GM23338 (cell line): Measurements from ENCODE around the gene PPAN. TPM values are rescaled to one million over a fixed set of nuclear protein-coding genes. Genes with fewer than 3 reads are reported as not detected.

Source experiments
- ATAC-seq: fragments of 200-7000 bp; cut with Tn5 transposase; 3 replicates; pipeline ENCODE4 v1.9.1; 2020
- DNase-seq: peaks from one replicate; pipeline ENCODE4 v3.0.0-alpha.2; 2015; ENCODE audit warnings: low spot score
- H2AFZ ChIP-seq: fragments of 200-600 bp; sonication (generic); 2 replicates; pipeline ENCODE4 v1.8.0; 2016; ENCODE audit warnings: antibody characterized with exemption, mild to moderate bottlenecking, moderate library complexity
- H3F3A ChIP-seq: fragments of 200-600 bp; sonication (generic); replicated peaks from 2 replicates; pipeline ENCODE4 v1.8.0; 2017; ENCODE audit warnings: antibody characterized with exemption, mixed run types, low read depth
- H3K27ac ChIP-seq: fragments of 200-600 bp; sonication (generic); 2 replicates; pipeline ENCODE4 v1.6.1; 2016; ENCODE audit warnings: low read depth
- H3K27me3 ChIP-seq: fragments of 200-600 bp; sonication (generic); 2 replicates; pipeline ENCODE4 v1.8.0; 2016; ENCODE audit warnings: mild to moderate bottlenecking, mixed run types, moderate library complexity; ENCODE audit not compliant: insufficient read depth
- H3K36me3 ChIP-seq: fragments of 200-600 bp; sonication (generic); 2 replicates; pipeline ENCODE4 v1.8.0; 2016; ENCODE audit warnings: mild to moderate bottlenecking; ENCODE audit not compliant: insufficient read depth
- H3K4me1 ChIP-seq: fragments of 200-600 bp; sonication (generic); 2 replicates; pipeline ENCODE4 v1.8.0; 2016; ENCODE audit warnings: mild to moderate bottlenecking, moderate library complexity; ENCODE audit not compliant: insufficient read depth
- H3K4me2 ChIP-seq: fragments of 200-600 bp; sonication (generic); 2 replicates; pipeline ENCODE4 v1.7.1; 2017; ENCODE audit warnings: mixed run types
- H3K4me3 ChIP-seq: fragments of 200-600 bp; sonication (generic); 2 replicates; pipeline ENCODE4 v1.6.1; 2016; ENCODE audit warnings: mixed run types
- H3K79me2 ChIP-seq: fragments of 200-600 bp; sonication (generic); replicated peaks from 2 replicates; pipeline ENCODE4 v1.8.0; 2017; ENCODE audit warnings: mild to moderate bottlenecking; ENCODE audit not compliant: insufficient read depth
- H3K9me2 ChIP-seq: fragments of 200-600 bp; sonication (generic); 2 replicates; pipeline ENCODE4 v1.8.0; 2017; ENCODE audit not compliant: insufficient read depth
- H4K20me1 ChIP-seq: fragments of 200-600 bp; sonication (generic); replicated peaks from 2 replicates; pipeline ENCODE4 v1.8.0; 2017; ENCODE audit warnings: mild to moderate bottlenecking; ENCODE audit not compliant: insufficient read depth
- H3K27ac Mint-ChIP-seq: 2 replicates; pipeline ENCODE4 v1.8.0; 2020; ENCODE audit warnings: inconsistent platforms, mild to moderate bottlenecking, moderate library complexity, mixed read lengths
- H3K27me3 Mint-ChIP-seq: 3 replicates; pipeline ENCODE4 v1.8.0; 2022; ENCODE audit warnings: low read depth, mild to moderate bottlenecking, moderate library complexity, mixed read lengths, inconsistent platforms; ENCODE audit not compliant: insufficient read depth, poor library complexity
- H3K36me3 Mint-ChIP-seq: 3 replicates; pipeline ENCODE4 v1.8.0; 2021; ENCODE audit warnings: low read depth, mild to moderate bottlenecking, inconsistent platforms, moderate library complexity, mixed read lengths
- H3K4me1 Mint-ChIP-seq: 3 replicates; pipeline ENCODE4 v1.8.0; 2020; ENCODE audit warnings: mild to moderate bottlenecking, inconsistent platforms, mixed read lengths
- H3K4me3 Mint-ChIP-seq: 3 replicates; pipeline ENCODE4 v1.8.0; 2021; ENCODE audit warnings: moderate library complexity, mild to moderate bottlenecking, inconsistent platforms, mixed read lengths
- H3K9me3 Mint-ChIP-seq: 3 replicates; pipeline ENCODE4 v1.8.0; 2020; ENCODE audit warnings: moderate library complexity, mild to moderate bottlenecking, inconsistent platforms, mixed read lengths
- CREB1 ChIP-seq: fragments of 250-450 bp; sonication (Bioruptor Pico); IDR thresholded peaks from 2 replicates; pipeline ENCODE4 v1.5.0; 2020; ENCODE audit warnings: low read depth, mild to moderate bottlenecking, moderate library complexity
- CTCF ChIP-seq, 2 experiments: fragments of 200-600 bp in 1 of 2; sonication (generic) in 1 of 2; conservative IDR thresholded peaks; 2 replicates each; pipeline versions ENCODE4 v1.5.1 to v1.6.1; 2016 to 2017; ENCODE audit warnings: antibody characterized with exemption in 2 of 2, low read depth in 2 of 2, mild to moderate bottlenecking in 2 of 2, moderate library complexity in 1 of 2
- ETS1 ChIP-seq: IDR thresholded peaks from 2 replicates; pipeline ENCODE4 v1.6.1; 2016; ENCODE audit warnings: antibody characterized with exemption
- EZH2phosphoT487 ChIP-seq: fragments of 200-600 bp; sonication (generic); IDR thresholded peaks from one replicate; pipeline ENCODE4 v1.8.1; 2018; ENCODE audit warnings: antibody characterized with exemption; ENCODE audit not compliant: unreplicated experiment
- JUNB ChIP-seq: IDR thresholded peaks from one replicate; pipeline ENCODE4 v1.6.1; 2016; ENCODE audit warnings: antibody characterized with exemption; ENCODE audit not compliant: unreplicated experiment
- NANOG ChIP-seq: IDR thresholded peaks from 2 replicates; pipeline ENCODE4 v1.6.1; 2016; ENCODE audit warnings: antibody characterized with exemption, borderline replicate concordance
- POLR2AphosphoS5 ChIP-seq: IDR thresholded peaks from 2 replicates; pipeline ENCODE4 v1.6.1; 2016; ENCODE audit warnings: antibody characterized with exemption, low read depth
- REST ChIP-seq: IDR thresholded peaks from one replicate; pipeline ENCODE4 v1.6.1; 2018; ENCODE audit warnings: antibody characterized with exemption; ENCODE audit not compliant: unreplicated experiment
- STAT1 ChIP-seq: IDR thresholded peaks from one replicate; pipeline ENCODE4 v1.6.1; 2016; ENCODE audit warnings: antibody characterized with exemption; ENCODE audit not compliant: unreplicated experiment
- ZNF114 ChIP-seq: fragments of 250-450 bp; sonication (Bioruptor Pico); IDR thresholded peaks from 2 replicates; pipeline ENCODE4 v1.5.0; 2020; ENCODE audit warnings: mild to moderate bottlenecking, moderate library complexity
- ZNF331 ChIP-seq: fragments of 250-450 bp; sonication (Bioruptor Pico); IDR thresholded peaks from 2 replicates; pipeline ENCODE4 v1.5.0; 2020; ENCODE audit warnings: low read depth, mild to moderate bottlenecking, moderate library complexity
- polyA plus RNA-seq: library from polyadenylated mRNA; unstranded; fragments of >200 nt; fragmentation: Nextera tagmentation; extraction: Ambion mirVana; gene quantifications from 2 replicates; pipeline ENCODE4 v1.2.1, GENCODE V29; 2016
- total RNA-seq: library from RNA; depleted of rRNA; stranded (reverse); fragments of >200 nt; shearing (Covaris generic); gene quantifications from 2 replicates; pipeline ENCODE4 v1.2.3, GENCODE V29; 2014

Gene PPAN
- total and polyA plus RNA-seq, 2 experiments from 2014 or later, result 71.8 to 81.9 TPM

- Histone ChIP-seq H3K36me3 (peaks cover 68% of the 10 kb centered on the region), H3K4me2 (no peak overlapping the region), H4K20me1 (peaks cover 19% of the 10 kb centered on the region), H3K4me3 (no peak overlapping the region), H3K27ac (no peak overlapping the region), H3K79me2 (no peaks in the 10 kb centered on the region), H3K27me3 (no peaks in the 10 kb centered on the region), H3K4me1 (no peaks in the 10 kb centered on the region), H2AFZ (no peak overlapping the region), H3K9me2 (no peaks in the 10 kb centered on the region), H3F3A (0 out of 2 replicates have a peak, but pooled peaks cover 4% of the 10 kb centered on the region)
- no peak overlapping the region for H3K4me3 Mint-ChIP-seq
- H3K27ac Mint-ChIP-seq, result no peak overlapping the region
- H3K9me3 Mint-ChIP-seq, result no peaks in the 10 kb centered on the region
- TF ChIP-seq NANOG, result no peak
- TF ChIP-seq ETS1, result no peak
- TF ChIP-seq REST, result no peak
- no peak for TF ChIP-seq EZH2phosphoT487
- no peak for TF ChIP-seq ZNF331 (CRISPR knock-in tag)
- TF ChIP-seq POLR2AphosphoS5, result no peak
- no peak for TF ChIP-seq CTCF (conservative IDR thresholded peaks at IDR 0.05; ENCODE audit: low read depth in 2 of 2)
- no peak for TF ChIP-seq JUNB
- TF ChIP-seq CREB1, result no peak
- no peak for TF ChIP-seq ZNF114
- ATAC-seq (no peak), DNase-seq (no peak)
- H3K36me3 Mint-ChIP-seq, result peaks cover 94% of the 10 kb centered on the region
- H3K4me1 Mint-ChIP-seq, result no peaks in the 10 kb centered on the region
- peaks cover 6% of the 10 kb centered on the region for H3K27me3 Mint-ChIP-seq
These were observed 45.4 kb downstream of the PPAN start for GRCh38 chr19:10151521-10151920.

GRCh38 chr19:10152100-10152499, 45.9 kb downstream of the PPAN start:
- DNase-seq (no peak), ATAC-seq (no peak)
- Mint-ChIP-seq H3K36me3 (peaks cover 94% of the 10 kb centered on the region), H3K27me3 (peaks cover 6% of the 10 kb centered on the region), H3K27ac (no peak overlapping the region), H3K4me1 (no peaks in the 10 kb centered on the region), H3K4me3 (no peak overlapping the region), H3K9me3 (no peaks in the 10 kb centered on the region)
- Histone ChIP-seq H3K79me2 (no peaks in the 10 kb centered on the region), H3F3A (0 out of 2 replicates have a peak, but pooled peaks cover 3% of the 10 kb centered on the region), H3K9me2 (no peaks in the 10 kb centered on the region), H3K4me2 (no peak overlapping the region), H3K4me3 (no peak overlapping the region), H3K36me3 (peaks cover 67% of the 10 kb centered on the region), H4K20me1 (peaks cover 14% of the 10 kb centered on the region), H3K4me1 (no peaks in the 10 kb centered on the region), H2AFZ (no peak overlapping the region), H3K27ac (no peak overlapping the region), H3K27me3 (no peaks in the 10 kb centered on the region)
- TF ChIP-seq JUNB (no peak), CTCF (conservative IDR thresholded peaks at IDR 0.05; ENCODE audit: low read depth in 2 of 2) (no peak), ETS1 (no peak), ZNF331 (CRISPR knock-in tag) (no peak), STAT1 (no peak), ZNF114 (no peak)
